OCI-M2 (cell line): ENCODE results near the gene CENATAC.
"Not testable (repeated sequence)": the region's sequence is repeated elsewhere in the genome, so short reads cannot be mapped to it uniquely, and the experiment has no call there.

Experiments
- DNase-seq: peaks from one replicate; lab custom pipeline; 2025; ENCODE audit not compliant: unreplicated experiment; lab: John Stamatoyannopoulos, UW

The CENATAC gene, protein sequence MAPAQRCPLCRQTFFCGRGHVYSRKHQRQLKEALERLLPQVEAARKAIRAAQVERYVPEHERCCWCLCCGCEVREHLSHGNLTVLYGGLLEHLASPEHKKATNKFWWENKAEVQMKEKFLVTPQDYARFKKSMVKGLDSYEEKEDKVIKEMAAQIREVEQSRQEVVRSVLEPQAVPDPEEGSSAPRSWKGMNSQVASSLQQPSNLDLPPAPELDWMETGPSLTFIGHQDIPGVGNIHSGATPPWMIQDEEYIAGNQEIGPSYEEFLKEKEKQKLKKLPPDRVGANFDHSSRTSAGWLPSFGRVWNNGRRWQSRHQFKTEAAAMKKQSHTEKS

DNA sequence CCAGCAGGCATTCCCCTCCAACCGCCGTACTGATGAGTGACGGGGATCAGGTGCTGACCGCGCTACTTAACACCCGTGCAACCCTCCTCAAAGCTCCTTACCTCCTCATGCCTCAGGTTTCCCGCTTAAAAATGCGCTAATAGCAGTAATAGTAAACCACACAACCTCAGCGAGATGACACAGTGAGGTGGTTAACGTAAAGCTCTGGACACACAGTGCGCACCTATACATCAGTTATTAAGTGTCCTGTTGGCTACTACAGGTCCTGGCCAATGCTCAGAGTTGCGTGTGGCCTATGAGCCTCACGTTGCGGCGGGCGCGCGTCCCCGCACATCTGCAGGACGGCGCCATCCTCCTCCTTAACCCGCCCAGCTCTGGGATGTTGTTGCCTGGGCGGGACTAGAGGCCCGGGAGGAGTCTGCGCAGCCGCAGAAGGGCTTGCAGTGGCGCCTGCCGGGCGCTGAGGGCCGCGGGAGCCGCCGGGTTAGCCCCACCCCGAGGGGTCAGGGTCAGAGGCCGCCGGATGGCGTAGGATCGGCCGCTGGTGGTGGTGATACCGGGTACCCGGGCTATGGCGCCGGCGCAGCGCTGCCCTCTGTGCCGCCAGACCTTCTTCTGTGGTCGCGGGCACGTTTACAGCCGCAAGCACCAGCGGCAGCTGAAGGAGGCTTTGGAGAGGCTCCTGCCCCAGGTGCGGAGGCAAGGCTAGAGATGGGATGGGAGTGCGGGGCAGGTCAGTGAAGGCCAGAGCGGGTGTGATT, at the start of gene CENATAC:
TSS of gene CENATAC (plus strand) at position 512 of the 761 bp plus-strand sequence. CDS start at position 572, 60 bp downstream.
- DNase-seq, result peak; percentile 36

DNA sequence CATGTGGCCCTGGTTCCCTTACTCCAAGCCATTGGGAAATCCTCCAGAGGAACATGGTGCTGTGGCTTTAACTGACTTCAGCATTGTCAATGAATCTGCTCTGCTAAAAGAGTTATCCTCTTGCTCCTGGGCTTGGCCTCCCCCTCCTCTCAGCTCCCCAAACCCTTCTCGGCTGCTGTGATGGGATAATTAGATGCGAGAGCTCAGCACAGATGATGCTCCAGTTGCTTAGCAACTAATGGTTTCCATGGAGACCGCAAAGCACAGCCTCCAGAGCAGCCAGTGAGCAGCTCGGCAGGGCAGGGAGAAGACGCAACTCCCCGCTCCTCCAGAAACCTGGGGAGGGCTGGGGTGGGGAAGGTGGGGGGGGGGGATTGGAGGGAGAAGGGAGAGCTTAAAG, 44.7 kb upstream of the CENATAC start:
- no peak for DNase-seq

DNA sequence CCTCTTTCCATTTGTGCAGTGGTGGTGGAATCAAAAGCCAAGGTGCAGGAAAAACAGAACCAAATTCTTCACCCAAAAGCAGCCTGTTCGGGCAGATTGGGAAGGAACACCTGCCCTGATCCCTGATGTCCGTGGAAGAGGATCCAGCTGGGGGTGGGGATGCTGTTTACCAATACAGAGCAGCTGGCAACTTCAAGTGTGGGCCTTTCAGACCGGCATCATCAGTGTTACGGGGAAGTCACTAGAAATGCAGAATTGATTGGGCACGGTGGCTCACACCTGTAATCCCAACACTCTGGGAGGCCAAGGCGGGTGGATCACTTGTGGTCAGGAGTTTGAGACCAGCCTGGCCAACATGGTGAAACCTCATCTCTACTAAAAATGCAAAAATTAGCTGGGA, 44.0 kb upstream of the CENATAC start:
- not testable (repeated sequence) for DNase-seq

DNA sequence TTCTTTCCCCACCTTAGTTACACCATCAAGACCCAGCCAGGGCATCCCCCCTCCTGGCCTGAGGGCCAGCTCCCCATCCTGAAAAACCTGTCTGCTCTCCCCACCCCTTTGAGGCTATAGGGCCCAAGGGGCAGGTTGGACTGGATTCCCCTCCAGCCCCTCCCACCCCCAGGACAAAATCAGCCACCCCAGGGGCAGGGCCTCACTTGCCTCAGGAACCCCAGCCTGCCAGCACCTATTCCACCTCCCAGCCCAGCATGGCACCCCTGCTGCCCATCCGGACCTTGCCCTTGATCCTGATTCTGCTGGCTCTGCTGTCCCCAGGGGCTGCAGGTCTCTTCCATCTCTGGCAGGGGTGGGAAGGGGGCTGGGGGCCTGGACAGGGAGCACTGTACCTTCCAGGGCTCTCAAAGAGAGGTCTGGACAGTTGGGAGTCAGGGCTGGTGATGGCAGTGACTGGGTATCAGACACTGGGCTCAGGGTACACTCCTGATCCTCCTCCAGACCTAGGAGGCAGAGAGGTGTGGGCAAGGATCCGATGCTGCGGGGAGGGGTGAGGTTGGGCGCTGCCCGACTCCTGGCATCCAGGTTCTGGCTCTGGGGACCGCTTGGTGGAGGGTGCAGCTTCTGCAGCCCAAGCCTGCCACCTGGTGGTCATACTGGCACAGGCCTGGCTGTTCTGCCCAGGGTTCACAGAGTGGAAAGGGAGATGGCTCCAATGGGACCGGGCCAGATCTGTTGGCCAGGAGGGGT, 41.7 kb upstream of the CENATAC start, which contains the start of gene UPK2:
TSS of gene UPK2 (plus strand) at position 205 of the 753 bp plus-strand sequence. CDS start at position 258, 53 bp downstream.
- peak; percentile 23 for DNase-seq

DNA sequence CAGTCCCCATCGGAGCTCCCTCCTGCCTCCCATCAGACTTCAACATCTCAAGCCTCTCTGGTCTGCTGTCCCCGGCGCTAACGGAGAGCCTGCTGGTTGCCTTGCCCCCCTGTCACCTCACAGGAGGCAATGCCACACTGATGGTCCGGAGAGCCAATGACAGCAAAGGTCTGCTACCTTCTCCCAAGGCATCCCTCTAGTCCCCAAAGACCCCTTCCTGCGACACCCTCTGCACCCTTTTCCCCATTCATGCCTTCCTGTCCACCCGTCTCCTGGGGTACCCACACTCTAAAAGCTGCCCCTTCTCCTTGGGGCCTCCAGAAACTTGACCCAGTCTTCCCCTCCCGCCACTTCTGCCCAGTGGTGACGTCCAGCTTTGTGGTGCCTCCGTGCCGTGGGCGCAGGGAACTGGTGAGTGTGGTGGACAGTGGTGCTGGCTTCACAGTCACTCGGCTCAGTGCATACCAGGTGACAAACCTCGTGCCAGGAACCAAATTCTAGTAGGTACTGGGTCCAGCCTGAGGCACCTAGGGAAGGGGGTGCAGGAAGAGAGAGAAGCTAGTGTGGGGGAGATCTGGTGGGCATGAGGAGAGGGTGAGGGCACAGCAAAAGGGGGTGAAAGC, 41.0 kb upstream of the CENATAC start:
- DNase-seq, result no peak

DNA sequence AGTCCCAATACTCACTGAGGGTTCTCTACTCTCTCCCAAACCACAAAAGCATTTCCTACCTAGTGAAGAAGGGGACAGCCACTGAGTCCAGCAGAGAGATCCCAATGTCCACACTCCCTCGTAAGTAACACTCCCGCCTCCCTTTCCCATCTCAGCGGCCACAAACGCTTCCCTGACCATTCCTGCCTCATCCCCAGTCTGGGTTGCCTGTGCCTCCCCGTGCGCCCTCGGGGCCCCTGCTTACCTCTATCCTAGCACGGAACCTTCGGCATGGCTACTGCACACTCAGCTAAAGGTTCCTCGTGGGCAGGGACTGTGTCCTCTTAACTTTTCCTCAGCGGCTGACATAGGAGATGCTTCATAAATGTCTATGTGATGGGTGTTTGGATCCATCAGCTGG, 40.4 kb upstream of the CENATAC start:
- no peak for DNase-seq

DNA sequence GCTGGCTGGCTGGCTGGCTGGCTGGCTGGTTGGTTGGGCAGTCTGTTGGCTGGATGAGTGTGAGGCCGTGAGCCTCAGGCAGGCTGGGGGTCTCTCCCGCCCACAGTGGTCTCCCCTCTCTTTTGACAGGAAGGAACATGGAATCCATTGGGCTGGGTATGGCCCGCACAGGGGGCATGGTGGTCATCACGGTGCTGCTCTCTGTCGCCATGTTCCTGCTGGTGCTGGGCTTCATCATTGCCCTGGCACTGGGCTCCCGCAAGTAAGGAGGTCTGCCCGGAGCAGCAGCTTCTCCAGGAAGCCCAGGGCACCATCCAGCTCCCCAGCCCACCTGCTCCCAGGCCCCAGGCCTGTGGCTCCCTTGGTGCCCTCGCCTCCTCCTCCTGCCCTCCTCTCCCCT, 40.0 kb upstream of the CENATAC start:
- no peak for DNase-seq

DNA sequence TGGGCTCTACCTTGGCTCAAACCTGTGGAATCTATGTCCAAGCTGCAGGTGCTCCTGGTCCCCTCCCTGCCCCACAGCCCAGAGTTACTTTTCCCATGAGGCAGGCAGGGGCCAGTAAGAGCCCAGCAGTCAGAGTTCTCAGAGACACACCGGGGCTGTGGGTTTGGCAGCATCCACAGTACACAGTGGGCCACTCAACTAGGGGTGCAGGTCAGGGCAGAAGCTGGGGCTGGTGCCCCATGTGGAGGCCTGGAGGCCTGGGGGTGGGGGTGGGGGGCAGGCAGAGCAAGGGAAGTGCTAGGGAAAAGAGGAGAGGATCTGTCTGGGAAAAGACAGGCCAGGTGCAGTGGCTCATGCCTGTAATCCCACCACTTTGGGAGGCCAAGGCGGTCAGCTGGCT, 39.4 kb upstream of the CENATAC start:
- DNase-seq, result no peak

DNA sequence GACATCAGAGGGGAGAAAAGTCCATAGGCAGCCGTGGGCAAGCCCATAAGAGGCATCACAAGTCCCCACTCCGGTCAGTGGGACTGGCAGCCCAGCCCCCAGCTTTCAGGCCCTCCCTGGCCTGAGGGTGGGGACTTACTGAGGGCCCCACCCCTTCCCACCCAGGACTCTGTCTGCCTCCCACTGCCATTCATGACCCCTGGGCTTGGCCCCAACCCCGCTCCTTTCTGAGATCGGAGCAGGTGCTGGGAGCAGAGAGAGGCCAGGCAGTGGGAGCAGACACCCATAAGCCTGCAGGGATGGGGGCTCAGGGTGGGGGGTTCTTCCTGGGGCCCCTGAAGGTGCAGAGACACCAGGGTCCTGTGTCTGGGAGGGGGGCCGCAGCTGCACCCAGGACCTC, 36.7 kb upstream of the CENATAC start:
- DNase-seq, result no peak

DNA sequence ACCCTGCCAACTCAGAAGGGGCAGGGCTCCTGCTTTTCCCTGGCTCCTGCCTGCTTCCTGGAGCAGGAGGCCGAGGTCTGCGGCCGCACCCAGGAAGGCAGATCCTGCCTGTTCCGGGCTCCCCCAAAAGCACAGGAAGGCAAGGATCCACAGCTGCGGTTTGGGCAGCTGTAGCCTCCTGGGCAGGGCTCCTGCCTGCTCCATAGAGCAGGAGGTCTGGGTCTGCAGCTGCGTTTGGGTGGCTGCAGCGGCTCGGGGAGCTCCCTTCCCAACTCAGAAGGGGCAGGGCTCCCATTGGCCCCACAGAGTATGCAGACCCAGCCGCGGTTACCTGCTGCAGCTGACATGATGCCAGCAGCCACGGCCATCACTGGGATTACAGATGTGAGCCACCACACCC, 36.3 kb upstream of the CENATAC start:
- DNase-seq, result no peak

DNA sequence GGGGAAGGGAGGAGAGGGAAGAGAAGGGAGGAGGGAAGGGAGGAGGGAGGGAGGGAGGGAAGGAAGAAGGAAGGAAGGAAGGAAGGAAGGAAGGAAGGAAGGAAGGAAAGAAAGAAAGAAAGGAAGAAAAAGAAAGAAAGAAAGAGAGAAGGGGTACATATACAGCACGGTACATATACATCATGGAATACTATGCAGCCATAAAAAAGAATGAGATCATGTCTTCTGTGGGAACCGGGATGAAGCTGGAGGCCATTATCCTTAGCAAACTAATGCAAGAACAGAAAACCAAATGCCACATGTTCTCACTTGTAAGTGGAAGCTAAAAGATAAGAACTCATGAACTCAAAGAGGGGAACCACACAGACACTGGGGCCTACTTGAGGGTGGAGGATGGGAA, 28.4 kb upstream of the CENATAC start:
- not testable (repeated sequence) for DNase-seq

DNA sequence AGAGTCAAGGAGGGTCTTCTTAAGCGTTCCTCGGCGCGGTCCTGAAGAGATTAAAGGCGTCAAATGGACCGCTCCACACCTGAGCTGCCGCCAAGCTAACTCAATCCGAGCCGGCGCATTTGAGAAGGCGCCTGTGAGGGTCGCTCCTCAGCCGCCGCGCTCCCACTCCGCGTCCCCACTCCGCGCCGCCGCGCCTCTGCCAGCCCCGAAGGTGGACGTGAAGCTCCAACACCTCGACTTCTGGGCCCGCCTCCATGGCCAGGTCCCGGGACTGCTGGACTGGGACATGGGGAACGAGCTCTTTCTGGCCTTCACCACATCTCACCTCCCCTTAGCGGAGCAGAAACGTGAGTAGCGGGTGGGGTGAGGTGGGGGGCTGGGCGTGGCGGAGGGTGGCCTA, 26.3 kb upstream of the CENATAC start, which contains the start of gene FOXR1:
TSS of gene FOXR1 (plus strand) at position 116 of the 400 bp plus-strand sequence. CDS start at position 287, 171 bp downstream.
- DNase-seq, result no peak

DNA sequence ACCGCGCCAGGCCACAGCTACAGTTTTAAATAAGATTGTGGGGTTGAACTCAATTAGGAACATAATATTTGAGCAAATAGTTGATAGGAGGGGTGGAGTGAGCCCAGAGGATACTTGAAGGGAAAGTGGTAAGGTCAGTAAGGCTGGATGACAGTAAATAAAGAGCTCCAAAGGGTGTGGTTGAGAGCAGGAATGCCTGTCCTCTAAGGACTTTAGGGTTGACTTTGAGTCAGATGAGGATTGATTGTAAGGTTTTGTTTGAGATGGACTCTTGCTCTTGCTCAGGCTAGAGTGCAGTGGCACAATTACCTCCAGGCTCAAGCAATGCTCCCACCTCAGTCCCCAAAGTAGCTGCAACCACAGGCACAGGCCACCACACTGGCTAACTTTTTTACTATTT, 24.0 kb upstream of the CENATAC start:
- DNase-seq, result no peak

DNA sequence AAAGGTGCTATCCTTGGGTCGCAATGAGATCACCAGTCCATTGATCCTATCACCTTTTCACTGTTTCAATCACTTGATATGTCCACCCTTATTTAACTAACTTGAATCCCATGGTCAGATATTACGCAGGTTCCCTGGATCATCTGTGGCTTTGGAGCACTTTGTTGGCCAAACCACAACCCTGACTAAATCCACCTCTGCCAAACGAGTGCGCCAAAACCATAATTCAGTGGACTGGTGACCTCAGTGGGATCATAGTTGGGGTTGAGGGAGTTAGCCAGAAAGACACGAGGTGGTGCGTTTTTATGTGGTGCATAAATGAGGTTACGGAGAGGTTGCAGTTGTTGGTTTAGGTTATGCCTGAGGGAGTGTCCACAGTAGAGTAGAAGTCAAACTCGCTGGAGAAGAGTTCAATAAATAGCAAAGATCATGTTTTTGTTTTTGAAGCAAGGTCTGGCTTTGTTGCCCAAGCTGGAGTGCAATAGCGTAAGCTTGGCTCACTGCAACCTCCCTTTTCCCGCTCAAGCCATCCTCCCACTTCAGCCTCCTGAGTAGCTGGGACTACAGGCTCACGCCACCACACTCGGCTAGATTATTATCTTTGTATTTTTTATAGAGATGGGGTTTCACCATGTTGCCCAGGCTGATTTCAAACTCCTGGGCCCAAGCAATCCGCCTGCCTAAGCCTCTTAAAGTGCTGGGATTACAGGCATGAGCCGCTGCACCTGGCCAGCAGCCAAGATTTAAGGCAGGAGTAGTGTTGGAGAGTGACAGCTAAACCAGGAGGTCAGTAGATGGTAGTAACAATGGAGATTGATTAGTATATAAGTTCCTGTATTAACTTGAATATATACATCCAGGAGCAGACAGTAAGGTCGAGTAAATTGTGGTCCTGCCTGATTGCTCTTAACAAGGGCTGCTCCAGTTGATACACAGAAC, 21.9 kb upstream of the CENATAC start:
- DNase-seq, result no peak

DNA sequence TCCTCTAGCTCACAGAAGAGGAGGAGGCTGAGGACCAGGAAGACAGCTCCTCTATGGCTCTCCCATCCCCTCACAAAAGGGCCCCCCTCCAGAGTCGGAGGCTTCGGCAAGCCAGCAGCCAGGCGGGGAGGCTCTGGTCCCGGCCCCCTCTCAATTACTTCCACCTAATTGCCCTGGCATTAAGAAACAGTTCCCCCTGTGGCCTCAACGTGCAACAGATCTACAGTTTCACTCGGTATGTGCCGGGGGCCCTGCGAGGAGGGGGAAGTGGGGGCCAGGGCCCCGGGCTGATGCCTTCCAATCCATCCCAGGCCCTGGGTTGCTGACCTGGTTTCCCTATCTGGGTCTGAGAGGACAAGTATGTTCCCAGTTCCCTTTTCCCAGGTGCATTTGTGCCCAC, 18.5 kb upstream of the CENATAC start:
- no peak for DNase-seq

DNA sequence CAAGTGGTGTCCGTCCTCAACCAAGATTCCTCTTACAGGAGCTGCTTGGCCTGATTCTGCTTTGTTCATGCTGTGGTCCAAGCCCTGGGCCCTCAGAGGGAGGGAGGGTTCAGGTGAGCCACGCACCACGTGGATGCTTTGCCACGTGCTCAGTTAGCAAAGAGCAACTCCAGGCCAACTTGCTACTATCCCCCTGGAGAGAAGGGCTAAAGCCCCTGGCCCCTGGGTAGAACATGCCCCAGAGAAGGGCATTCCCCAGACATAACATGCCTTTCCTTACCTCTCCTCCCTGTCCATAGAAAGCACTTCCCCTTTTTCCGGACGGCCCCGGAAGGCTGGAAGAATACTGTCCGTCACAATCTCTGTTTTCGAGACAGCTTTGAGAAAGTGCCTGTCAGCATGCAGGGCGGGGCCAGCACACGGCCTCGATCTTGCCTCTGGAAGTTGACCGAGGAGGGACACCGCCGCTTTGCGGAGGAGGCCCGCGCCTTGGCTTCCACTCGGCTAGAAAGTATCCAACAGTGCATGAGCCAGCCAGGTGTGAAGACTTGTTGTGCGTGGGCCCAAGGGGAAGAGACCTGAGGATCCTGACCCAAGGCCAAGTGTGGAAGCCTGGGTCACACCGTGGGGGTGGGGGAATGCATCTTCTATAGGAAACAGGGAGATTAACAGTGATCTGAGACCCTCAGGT, 17.6 kb upstream of the CENATAC start:
- DNase-seq, result no peak

DNA sequence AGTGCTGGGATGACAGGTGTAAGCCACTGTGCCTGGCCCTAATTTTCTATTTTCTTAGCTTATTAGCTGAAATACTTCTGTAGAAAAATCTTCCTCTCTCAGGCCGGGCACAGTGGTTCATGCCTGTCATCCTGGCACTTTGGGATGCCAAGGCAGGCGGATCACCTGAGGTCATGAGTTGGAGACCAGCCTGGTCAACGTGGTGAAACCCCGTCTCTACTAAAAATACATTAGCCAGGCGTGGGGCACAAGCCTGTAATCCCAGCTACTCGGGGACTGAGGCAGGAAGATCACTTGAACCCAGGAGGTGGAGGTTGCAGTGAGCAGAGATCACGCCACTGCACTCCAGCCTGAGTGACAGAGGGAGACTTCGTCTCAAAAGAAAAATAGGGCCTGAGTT, 13.6 kb upstream of the CENATAC start:
- not testable (repeated sequence) for DNase-seq

DNA sequence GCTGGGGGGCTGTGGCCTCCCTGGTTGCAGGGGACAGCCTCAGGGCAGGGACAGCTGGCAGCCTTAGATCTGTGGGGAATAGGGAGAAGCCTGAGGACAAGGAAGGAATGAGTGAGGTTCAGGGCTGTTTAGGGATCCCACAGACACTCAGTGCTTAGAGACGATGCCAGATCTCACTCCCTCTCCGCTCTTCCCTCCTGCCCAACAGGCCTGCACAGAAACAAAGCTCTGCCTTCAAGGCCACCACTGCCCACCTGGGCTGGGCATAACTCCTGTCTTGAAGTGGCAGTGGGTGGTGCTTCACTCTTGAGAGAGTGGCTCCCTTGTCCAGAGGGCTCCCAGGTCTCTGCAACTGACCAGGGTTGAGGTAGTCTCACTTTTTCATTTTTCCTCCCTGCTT, 13.1 kb upstream of the CENATAC start:
- no peak for DNase-seq

DNA sequence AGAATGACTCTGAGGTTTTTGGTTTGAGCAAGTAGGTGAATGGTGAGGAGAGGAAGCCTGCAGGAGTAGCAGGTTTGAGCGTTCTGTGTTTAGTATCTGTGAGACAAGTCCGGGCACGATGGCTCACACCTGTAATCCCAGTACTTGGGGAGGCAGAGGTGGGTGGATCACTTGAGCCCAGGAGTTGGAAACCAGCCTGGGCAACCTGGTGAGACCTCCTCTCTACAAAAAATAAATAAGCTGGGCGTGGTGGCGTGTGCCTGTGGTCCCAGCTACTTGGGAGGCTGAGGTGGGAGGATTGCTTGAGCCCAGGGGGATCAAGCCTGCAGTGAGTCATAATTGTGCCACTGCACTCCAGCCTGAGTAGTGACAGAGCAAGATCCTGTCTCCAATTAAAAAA, 9.7 kb upstream of the CENATAC start:
- DNase-seq, result no peak
